ENCODE measurements around the gene SAMD11.

Gene SAMD11

GRCh38 chr1:935751-936231 lies 12.1 kb downstream of the SAMD11 start:
- CTCF ChIA-PET: no interaction called here
- DNase-seq (ENCODE audit: extremely low spot score): no peak
- POLR2A ChIA-PET: no interaction called here
- TF ChIP-seq, protein P1, sequence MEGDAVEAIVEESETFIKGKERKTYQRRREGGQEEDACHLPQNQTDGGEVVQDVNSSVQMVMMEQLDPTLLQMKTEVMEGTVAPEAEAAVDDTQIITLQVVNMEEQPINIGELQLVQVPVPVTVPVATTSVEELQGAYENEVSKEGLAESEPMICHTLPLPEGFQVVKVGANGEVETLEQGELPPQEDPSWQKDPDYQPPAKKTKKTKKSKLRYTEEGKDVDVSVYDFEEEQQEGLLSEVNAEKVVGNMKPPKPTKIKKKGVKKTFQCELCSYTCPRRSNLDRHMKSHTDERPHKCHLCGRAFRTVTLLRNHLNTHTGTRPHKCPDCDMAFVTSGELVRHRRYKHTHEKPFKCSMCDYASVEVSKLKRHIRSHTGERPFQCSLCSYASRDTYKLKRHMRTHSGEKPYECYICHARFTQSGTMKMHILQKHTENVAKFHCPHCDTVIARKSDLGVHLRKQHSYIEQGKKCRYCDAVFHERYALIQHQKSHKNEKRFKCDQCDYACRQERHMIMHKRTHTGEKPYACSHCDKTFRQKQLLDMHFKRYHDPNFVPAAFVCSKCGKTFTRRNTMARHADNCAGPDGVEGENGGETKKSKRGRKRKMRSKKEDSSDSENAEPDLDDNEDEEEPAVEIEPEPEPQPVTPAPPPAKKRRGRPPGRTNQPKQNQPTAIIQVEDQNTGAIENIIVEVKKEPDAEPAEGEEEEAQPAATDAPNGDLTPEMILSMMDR (IDR thresholded peaks at IDR 0.05; ENCODE audit: control extremely low read depth, extremely low read depth, low read depth, missing control alignments): no peak

DNA sequence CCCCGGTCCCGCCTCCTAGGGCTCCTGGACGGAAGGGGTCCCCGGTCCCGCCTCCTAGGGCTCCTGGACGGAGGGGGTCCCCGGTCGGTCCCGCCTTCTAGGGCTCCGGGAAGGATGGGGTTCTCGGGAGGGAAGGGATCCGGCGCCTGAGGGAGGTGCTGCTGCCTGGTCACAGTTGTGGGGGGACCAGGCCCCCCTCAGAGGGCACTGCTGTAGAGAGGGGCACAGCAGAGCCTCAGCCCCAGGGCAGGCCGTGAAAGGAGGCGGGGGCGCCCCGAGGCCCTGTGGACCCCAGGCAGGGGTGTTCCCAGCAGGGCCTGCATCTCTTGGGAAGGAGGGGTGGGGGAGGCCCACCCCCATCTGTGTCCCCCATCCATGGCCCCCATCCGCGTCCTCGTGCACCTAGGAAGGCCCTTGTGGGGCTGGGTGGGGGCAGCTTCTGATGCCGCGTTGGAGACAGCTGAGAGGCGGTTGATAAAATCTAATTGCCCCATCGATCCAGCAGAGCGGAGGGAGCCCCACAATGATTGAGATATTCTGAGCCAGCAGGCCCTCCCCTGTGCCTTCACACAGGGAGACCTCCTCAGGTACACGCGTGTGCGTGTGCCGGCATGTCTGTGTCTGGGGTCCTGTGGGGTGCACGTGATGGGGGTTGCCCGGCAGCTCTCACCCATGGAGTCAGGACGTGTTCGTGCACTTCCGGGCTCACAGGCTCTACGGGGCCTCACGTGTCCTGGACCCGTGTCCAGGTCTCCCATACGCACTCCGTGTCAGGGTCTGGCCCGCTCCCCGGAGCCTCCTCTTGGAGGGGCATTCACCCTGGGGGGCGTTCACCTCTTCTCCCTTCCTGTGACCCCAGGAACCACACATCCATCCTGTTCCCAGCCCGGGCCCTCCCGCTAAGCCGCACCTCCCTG lies 12.9 kb downstream of the SAMD11 start:
- no peak for DNase-seq (ENCODE audit: extremely low spot score)
- TF ChIP-seq, protein P1 (IDR thresholded peaks at IDR 0.05; ENCODE audit: control extremely low read depth, extremely low read depth, low read depth, missing control alignments): no peak
- ChIA-PET POLR2A (no interaction called here), CTCF (interaction anchor here (5.6 kb wide), 1 partner anchor 32 kb away, joined by 34 read pairs; no protein-coding TSS in a partner anchor)

- TF ChIP-seq, protein P1 (IDR thresholded peaks at IDR 0.05; ENCODE audit: control extremely low read depth, extremely low read depth, low read depth, missing control alignments): no peak
- DNase-seq (ENCODE audit: extremely low spot score): no peak
- ChIA-PET CTCF (interaction anchor here (1.1 to 5.6 kb wide), 6 partner anchors 9 to 65 kb away, joined by 4 to 34 read pairs (median 6); no protein-coding TSS in a partner anchor), POLR2A (no interaction called here)
Measured at GRCh38 chr1:937521-937920, 13.8 kb downstream of the SAMD11 start.

GRCh38 chr1:938088-938683 lies 14.5 kb downstream of the SAMD11 start:
- ChIA-PET POLR2A (no interaction called here), CTCF (interaction anchor here (0.9 to 5.6 kb wide), 7 partner anchors 8 to 69 kb away, joined by 4 to 34 read pairs (median 5); no protein-coding TSS in a partner anchor)
- TF ChIP-seq, protein P1 (IDR thresholded peaks at IDR 0.05; ENCODE audit: control extremely low read depth, extremely low read depth, low read depth, missing control alignments): peak; percentile 78
- DNase-seq (ENCODE audit: extremely low spot score): no peak

DNA sequence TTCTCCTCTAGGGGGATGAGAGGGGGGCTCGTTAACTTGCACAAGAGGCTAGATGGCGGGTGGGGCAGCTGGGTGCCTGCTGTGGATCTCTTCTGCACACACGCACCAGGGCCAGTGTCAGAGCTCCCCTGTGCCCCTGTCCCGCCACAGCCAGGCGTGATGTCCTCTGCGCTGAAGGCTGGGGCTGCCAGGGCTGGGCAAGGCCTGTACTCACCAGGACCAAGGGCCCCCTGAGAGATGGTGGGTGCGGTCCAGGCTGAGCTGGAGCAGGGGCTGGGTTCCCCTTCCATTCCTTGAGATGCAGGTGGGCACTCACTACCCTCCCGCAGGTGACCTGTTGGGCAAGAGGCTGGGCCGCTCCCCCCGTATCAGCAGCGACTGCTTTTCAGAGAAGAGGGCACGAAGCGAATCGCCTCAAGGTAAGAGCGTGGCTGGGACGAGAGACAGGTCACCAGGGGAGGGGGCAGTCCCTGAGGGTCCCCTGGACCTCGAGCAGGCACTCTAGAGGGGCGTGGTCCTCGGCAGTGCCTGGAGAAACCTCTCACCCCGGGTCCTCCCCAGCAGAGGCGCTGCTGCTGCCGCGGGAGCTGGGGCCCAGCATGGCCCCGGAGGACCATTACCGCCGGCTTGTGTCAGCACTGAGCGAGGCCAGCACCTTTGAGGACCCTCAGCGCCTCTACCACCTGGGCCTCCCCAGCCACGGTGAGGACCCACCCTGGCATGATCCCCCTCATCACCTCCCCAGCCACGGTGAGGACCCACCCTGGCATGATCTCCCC lies 15.2 kb downstream of the SAMD11 start:
- CTCF ChIA-PET: interaction anchor here (0.9 to 5.6 kb wide), 7 partner anchors 8 to 69 kb away, joined by 4 to 34 read pairs (median 5); no protein-coding TSS in a partner anchor
- POLR2A ChIA-PET: no interaction called here
- TF ChIP-seq, protein P1 (IDR thresholded peaks at IDR 0.05; ENCODE audit: control extremely low read depth, extremely low read depth, low read depth, missing control alignments): no peak
- DNase-seq (ENCODE audit: extremely low spot score): no peak
